CD4-positive, alpha-beta memory T cell (primary cell): ENCODE data around the gene NDUFC2. TPM values are rescaled to one million over a fixed set of nuclear protein-coding genes. Genes with fewer than 3 reads are reported as not detected.
A peak's percentile ranks its signal among the peaks of the same experiment; 100 is the strongest.

Experiments used
- CTCF ChIA-PET: fragments of 350-600 bp; sonication (Branson Sonifier 250); formaldehyde crosslinking; loops from one replicate; lab custom pipeline; 2021; ENCODE audit warnings: inconsistent platforms; ENCODE audit not compliant: partially characterized antibody; lab: Charles Lee
- POLR2A ChIA-PET: fragments of 350-600 bp; sonication (Branson Sonifier 250); formaldehyde crosslinking; loops from one replicate; lab custom pipeline; 2021; ENCODE audit not compliant: partially characterized antibody; lab: Charles Lee
- DNase-seq, 5 donors: peaks; one replicate each; pipeline versions ENCODE4 v3.0.0 to v3.0.0-alpha.2; 2020 to 2022; ENCODE audit warnings: mixed read lengths in 1 of 5
- H3K27ac ChIP-seq: one replicate; pipeline ENCODE4 v1.7.0; 2013; ENCODE audit warnings: low read depth, low read length
- H3K27me3 ChIP-seq: 2 replicates; pipeline ENCODE4 v1.7.0; 2013; ENCODE audit warnings: mild to moderate bottlenecking, low read length, moderate library complexity; ENCODE audit not compliant: insufficient read depth
- H3K36me3 ChIP-seq: 2 replicates; pipeline ENCODE4 v1.7.0; 2013; ENCODE audit warnings: mild to moderate bottlenecking, low read length, moderate library complexity; ENCODE audit not compliant: insufficient read depth
- H3K4me1 ChIP-seq: 2 replicates; pipeline ENCODE4 v1.7.0; 2013; ENCODE audit warnings: mild to moderate bottlenecking, low read length, moderate library complexity; ENCODE audit not compliant: insufficient read depth
- H3K4me3 ChIP-seq, 2 donors: one replicate each; pipeline ENCODE4 v1.7.0; 2013; ENCODE audit warnings: low read length in 2 of 2, mild to moderate bottlenecking in 1 of 2
- H3K9me3 ChIP-seq, 2 donors: one replicate each; pipeline ENCODE4 v1.7.0; 2013; ENCODE audit warnings: low read length in 2 of 2, control low read depth in 1 of 2; ENCODE audit not compliant: control insufficient read depth in 1 of 2
- H3K27ac Mint-ChIP-seq, 7 donors: one replicate each; pipeline ENCODE4 v1.8.0; 2020 to 2021; ENCODE audit warnings: mixed read lengths in 7 of 7, mild to moderate bottlenecking in 6 of 7, inconsistent platforms in 3 of 7, moderate library complexity in 3 of 7
- H3K27me3 Mint-ChIP-seq, 2 donors: one replicate each; pipeline ENCODE4 v1.8.0; 2020 to 2021; ENCODE audit warnings: mixed read lengths in 2 of 2
- H3K36me3 Mint-ChIP-seq, 2 donors: one replicate each; pipeline ENCODE4 v1.8.0; 2020 to 2021; ENCODE audit warnings: mixed read lengths in 2 of 2, inconsistent platforms in 1 of 2, mild to moderate bottlenecking in 1 of 2
- H3K4me1 Mint-ChIP-seq, 4 donors: one replicate each; pipeline ENCODE4 v1.8.0; 2020 to 2021; ENCODE audit warnings: mixed read lengths in 4 of 4, mild to moderate bottlenecking in 1 of 4
- H3K4me3 Mint-ChIP-seq, 8 donors: one replicate each; pipeline ENCODE4 v1.8.0; 2020 to 2021; ENCODE audit warnings: mixed read lengths in 8 of 8, mild to moderate bottlenecking in 7 of 8, moderate library complexity in 6 of 8, inconsistent platforms in 3 of 8
- H3K9me3 Mint-ChIP-seq, 8 donors: one replicate each; pipeline ENCODE4 v1.8.0; 2020 to 2021; ENCODE audit warnings: mixed read lengths in 8 of 8, mild to moderate bottlenecking in 5 of 8, inconsistent platforms in 3 of 8, moderate library complexity in 1 of 8
- intact Hi-C: fragments of 100-400 bp; cut with micrococcal nuclease; formaldehyde crosslinking; loops from one replicate; pipeline ENCODE4 v1.15.1; 2023
- polyA plus RNA-seq, 2 donors: library from polyadenylated mRNA; unstranded; fragments of 300-500 nt; fragmentation: Illumina TruSeq; gene quantifications; one replicate each; pipeline ENCODE4 v1.2.3, GENCODE V29; 2021
- total RNA-seq, 2 experiments: library from RNA; stranded (reverse); gene quantifications; one replicate each; pipeline ENCODE4 v1.2.3, GENCODE V29; 2021

Gene NDUFC2
- total and polyA plus RNA-seq, 4 experiments from 2014 or later, result 80.5 to 188 (median 122) TPM

DNA sequence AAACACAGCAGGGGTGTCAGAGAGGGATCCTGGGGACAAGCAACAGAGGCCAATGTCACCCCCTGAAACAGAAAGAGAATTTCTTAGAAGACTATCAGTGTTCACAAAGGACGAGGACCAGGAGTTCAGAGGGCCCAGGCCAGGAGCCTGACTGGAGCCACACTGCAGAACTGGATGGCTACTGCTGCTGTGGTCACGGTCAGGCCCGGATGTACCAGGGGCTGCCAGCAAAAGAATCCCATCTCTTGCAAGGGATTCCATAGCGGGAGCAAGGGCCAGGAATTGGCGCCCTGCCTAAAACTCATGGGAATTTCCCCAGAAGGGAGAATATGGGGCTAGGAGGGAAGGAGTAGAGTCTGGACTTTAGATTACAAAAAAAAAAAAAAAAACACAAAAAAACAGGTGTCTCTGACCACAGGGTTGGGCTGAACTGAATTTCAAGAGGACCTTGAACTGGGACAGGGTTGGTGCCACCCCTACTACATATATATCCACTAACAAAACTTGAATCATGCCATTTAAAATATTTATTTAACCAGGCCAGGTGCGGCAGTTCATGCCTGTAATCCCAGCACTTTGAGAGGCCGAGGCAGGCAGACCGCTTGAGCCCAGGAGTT is 40.9 kb downstream of the NDUFC2 start:
- DNase-seq, result no peak
- Histone ChIP-seq H3K4me1 (peaks cover 10% of the 10 kb centered on the region), H3K36me3 (no peaks in the 10 kb centered on the region), H3K27ac (no peak overlapping the region), H3K27me3 (no peaks in the 10 kb centered on the region), H3K4me3 (no peak overlapping the region), H3K9me3 (no peaks in the 10 kb centered on the region)
- H3K4me1 Mint-ChIP-seq, result peaks cover 10 to 15% (median 11%) of the 10 kb centered on the region in 4 donors
- H3K9me3 Mint-ChIP-seq, result no peaks in the 10 kb centered on the region
- no peak overlapping the region for H3K4me3 Mint-ChIP-seq
- no peaks in the 10 kb centered on the region for H3K36me3 Mint-ChIP-seq
- intact Hi-C loops, result no loop called here
- H3K27me3 Mint-ChIP-seq, result peaks cover 0 to 1% of the 10 kb centered on the region in 2 donors
- ChIA-PET POLR2A (no interaction called here), CTCF (interaction anchor here (1.0 kb wide), 1 partner anchor 10 kb away, joined by 3 read pairs; no protein-coding TSS in a partner anchor)
- H3K27ac Mint-ChIP-seq, result peak overlapping the region in 1 of 7 donors; percentile 12

DNA sequence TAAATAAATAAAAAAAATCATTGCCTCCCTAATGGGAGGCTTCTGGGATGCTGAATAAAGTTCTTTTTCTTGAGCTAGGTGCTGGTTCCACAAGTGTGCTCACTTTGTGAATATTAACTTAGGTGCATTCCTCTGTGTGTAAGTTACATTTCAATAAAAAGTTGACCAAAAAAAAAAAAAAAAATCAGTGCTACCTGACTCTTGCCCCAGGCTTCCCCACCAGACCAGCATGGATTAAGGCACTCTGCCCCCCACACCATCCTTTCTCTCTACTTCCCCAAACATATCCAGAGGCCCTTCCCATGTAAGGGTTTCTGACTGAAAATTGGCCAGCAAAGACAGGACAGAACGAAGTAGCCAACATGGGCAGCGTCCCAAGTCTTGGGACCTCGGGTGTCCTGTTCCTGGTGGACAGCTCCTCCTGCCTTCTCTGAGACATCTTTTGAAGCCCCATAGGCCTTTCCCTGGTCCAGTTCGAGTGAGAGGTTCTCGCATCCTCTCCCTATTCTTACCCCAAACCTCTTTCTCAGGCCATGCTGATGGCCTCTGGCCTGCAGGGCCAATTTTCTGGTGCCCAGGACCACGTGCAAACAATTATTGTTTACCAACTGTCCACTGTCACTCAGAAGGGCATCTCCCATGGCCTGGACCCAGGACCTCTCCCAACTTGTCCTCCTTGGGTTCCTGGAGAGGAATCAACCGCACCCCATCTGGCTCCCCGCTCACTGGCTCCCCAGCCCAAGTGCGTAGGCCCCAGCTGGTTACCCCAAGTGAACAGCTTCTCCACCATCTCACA is 41.6 kb downstream of the NDUFC2 start:
- ChIA-PET POLR2A (no interaction called here), CTCF (interaction anchor here (3.7 kb wide), 1 partner anchor 8 kb away, joined by 28 read pairs; no protein-coding TSS in a partner anchor)
- Mint-ChIP-seq H3K27me3 (peaks cover 0 to 1% of the 10 kb centered on the region in 2 donors), H3K36me3 (no peaks in the 10 kb centered on the region), H3K9me3 (no peaks in the 10 kb centered on the region), H3K4me1 (peaks cover 10 to 15% (median 11%) of the 10 kb centered on the region in 4 donors), H3K27ac (peak overlapping the region in 2 of 7 donors; percentile 12 to 48), H3K4me3 (no peak overlapping the region)
- Histone ChIP-seq H3K9me3 (no peaks in the 10 kb centered on the region), H3K36me3 (no peaks in the 10 kb centered on the region), H3K27me3 (no peaks in the 10 kb centered on the region), H3K27ac (no peak overlapping the region), H3K4me1 (peaks cover 10% of the 10 kb centered on the region), H3K4me3 (no peak overlapping the region)
- intact Hi-C loops, result no loop called here
- no peak for DNase-seq

DNA sequence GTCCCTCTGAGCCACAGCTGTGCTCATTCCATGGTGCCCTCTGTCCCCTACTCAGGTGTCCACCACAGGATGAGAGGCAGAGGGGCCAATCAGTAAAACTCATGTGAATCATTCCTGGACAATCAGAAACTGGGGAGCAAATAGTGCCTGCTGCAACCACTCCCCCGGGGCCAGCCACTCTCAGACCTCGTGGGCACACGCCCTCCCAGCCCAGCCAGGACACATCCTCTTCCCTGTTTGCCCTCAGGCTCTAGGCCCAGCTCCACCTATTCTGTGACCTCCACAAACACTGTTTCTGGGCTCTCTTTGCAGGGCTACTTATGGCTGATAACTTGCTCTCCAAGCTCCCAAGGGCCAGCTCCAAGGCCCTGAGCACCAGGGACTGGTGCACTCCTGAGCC is 42.6 kb downstream of the NDUFC2 start:
- Mint-ChIP-seq H3K9me3 (no peaks in the 10 kb centered on the region), H3K4me1 (peaks cover 10 to 15% (median 11%) of the 10 kb centered on the region in 4 donors), H3K27me3 (peaks cover 0 to 1% of the 10 kb centered on the region in 2 donors), H3K4me3 (no peak overlapping the region), H3K27ac (no peak overlapping the region), H3K36me3 (no peaks in the 10 kb centered on the region)
- no peaks in the 10 kb centered on the region for H3K27me3 ChIP-seq
- H3K27ac ChIP-seq, result no peak overlapping the region
- peaks cover 10% of the 10 kb centered on the region for H3K4me1 ChIP-seq
- intact Hi-C loops, result no loop called here
- no peak for DNase-seq
- ChIA-PET CTCF (interaction anchor here (3.7 kb wide), 1 partner anchor 9 kb away, joined by 28 read pairs; no protein-coding TSS in a partner anchor), POLR2A (no interaction called here)
- H3K4me3 ChIP-seq, result no peak overlapping the region
- no peaks in the 10 kb centered on the region for H3K9me3 ChIP-seq
- no peaks in the 10 kb centered on the region for H3K36me3 ChIP-seq

DNA sequence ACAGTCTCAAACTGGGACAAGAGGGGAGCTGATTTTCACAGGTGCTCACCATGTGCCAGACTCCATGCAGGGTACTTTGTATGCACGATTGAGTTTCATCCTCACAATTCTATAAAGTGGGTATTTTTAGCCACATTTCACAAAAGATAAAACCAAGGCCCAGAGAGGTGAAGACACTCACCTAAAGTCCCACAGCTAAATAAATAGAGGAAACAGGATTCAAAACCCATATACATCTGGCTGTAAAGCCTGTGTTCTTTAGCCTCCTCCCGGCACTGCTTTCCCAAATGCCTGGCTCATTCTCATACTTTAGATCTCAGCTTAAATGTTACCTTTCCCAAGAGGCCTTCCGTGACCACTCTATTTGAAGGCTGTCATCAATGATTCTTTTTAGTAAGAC is 43.3 kb downstream of the NDUFC2 start:
- ChIA-PET CTCF (interaction anchor here (3.7 kb wide), 1 partner anchor 10 kb away, joined by 28 read pairs; no protein-coding TSS in a partner anchor), POLR2A (no interaction called here)
- no peak for DNase-seq
- Histone ChIP-seq H3K9me3 (no peaks in the 10 kb centered on the region), H3K27ac (no peak overlapping the region), H3K36me3 (no peaks in the 10 kb centered on the region), H3K4me1 (peaks cover 10% of the 10 kb centered on the region), H3K4me3 (no peak overlapping the region), H3K27me3 (no peaks in the 10 kb centered on the region)
- Mint-ChIP-seq H3K27ac (no peak overlapping the region), H3K27me3 (peaks cover 0 to 1% of the 10 kb centered on the region in 2 donors), H3K36me3 (no peaks in the 10 kb centered on the region), H3K9me3 (no peaks in the 10 kb centered on the region), H3K4me1 (peaks cover 9 to 12% (median 11%) of the 10 kb centered on the region in 4 donors), H3K4me3 (no peak overlapping the region)
- intact Hi-C loops, result no loop called here

DNA sequence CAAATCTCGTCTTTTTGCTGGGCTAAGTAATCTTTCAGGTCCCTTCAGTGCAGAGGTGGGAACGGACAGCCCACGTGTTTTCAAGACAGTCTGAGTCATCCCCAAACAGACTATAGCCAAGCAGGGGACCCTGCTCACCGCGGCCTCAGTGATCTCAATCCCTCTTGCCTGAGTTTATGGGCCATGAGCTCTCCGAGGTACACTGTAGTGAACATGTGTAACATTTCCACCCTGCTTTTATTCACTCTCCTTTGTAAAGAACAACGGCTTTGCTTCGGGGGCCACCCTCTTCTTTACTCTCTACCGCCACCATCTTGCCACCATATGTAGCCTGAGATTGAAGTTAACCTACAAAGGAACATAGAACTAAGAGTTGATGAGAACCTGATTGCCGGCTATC is 45.0 kb downstream of the NDUFC2 start:
- CTCF ChIA-PET, result interaction anchor here (3.7 kb wide), 1 partner anchor 11 kb away, joined by 28 read pairs; no protein-coding TSS in a partner anchor
- Histone ChIP-seq H3K9me3 (no peaks in the 10 kb centered on the region), H3K4me3 (no peak overlapping the region), H3K36me3 (no peaks in the 10 kb centered on the region), H3K27ac (no peak overlapping the region), H3K27me3 (no peaks in the 10 kb centered on the region), H3K4me1 (peaks cover 3% of the 10 kb centered on the region)
- no peaks in the 10 kb centered on the region for H3K27me3 Mint-ChIP-seq
- DNase-seq, result no peak
- H3K9me3 Mint-ChIP-seq, result no peaks in the 10 kb centered on the region
- POLR2A ChIA-PET, result no interaction called here
- intact Hi-C loops, result no loop called here
- H3K27ac Mint-ChIP-seq, result peak overlapping the region in 1 of 7 donors; percentile 0
- H3K36me3 Mint-ChIP-seq, result no peaks in the 10 kb centered on the region
- no peak overlapping the region for H3K4me3 Mint-ChIP-seq
- peaks cover under 1 to 3% (median 1%) of the 10 kb centered on the region in 4 donors for H3K4me1 Mint-ChIP-seq

DNA sequence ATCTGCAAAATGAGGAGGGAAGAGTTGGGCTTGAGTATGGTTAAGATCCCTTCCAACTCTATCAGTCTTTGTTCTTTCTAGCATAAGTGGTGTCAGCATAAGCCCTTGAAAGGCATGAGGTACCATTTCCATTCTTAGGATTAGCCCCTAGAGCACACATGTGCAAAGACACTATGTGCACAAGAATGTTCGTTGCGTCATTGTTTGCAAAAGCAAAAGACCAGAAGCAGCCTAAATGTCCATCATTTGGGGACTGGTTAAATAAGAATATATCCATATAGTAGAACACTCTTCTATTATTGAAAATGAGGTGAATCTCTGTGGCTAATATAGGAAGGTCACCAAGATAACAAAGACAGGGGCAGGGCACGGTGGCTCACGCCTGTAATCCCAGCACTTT is 46.6 kb downstream of the NDUFC2 start:
- CTCF ChIA-PET, result interaction anchor here (2.3 kb wide), 1 partner anchor 13 kb away, joined by 5 read pairs; no protein-coding TSS in a partner anchor

DNA sequence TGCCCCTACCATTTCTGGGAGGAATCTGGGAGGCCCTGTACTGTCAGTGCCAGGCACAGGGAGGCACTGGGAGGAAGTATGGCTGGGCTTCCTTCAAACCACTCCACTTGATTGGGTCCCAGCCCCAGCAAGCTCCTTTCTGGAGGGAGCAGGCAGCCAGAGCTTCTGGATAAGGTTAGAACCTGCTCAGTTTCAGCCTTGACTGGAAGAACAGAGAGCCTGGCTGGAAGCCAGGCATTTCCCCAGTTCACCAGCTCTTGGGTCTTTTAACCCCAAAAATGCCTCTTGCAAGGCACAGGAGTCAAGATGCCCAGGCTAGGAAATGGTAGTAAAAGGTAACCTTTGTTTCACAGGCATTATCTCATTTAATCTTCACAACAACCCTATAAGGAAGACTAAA is 47.6 kb downstream of the NDUFC2 start:
- Mint-ChIP-seq H3K4me3 (no peak overlapping the region), H3K4me1 (no peaks in the 10 kb centered on the region), H3K27ac (no peak overlapping the region), H3K36me3 (no peaks in the 10 kb centered on the region), H3K27me3 (no peaks in the 10 kb centered on the region), H3K9me3 (no peaks in the 10 kb centered on the region)
- Histone ChIP-seq H3K27ac (no peak overlapping the region), H3K9me3 (no peaks in the 10 kb centered on the region), H3K4me3 (no peak overlapping the region), H3K27me3 (no peaks in the 10 kb centered on the region), H3K36me3 (no peaks in the 10 kb centered on the region), H3K4me1 (no peaks in the 10 kb centered on the region)
- POLR2A ChIA-PET, result no interaction called here
- intact Hi-C loops, result no loop called here
- CTCF ChIA-PET, result interaction anchor here (2.3 kb wide), 1 partner anchor 14 kb away, joined by 5 read pairs; no protein-coding TSS in a partner anchor
- no peak for DNase-seq

More for the DNA sequence above, 46.6 kb downstream of the NDUFC2 start:
- no peak for DNase-seq
- intact Hi-C loops, result no loop called here
- Histone ChIP-seq H3K36me3 (no peaks in the 10 kb centered on the region), H3K4me1 (no peaks in the 10 kb centered on the region), H3K4me3 (no peak overlapping the region), H3K27me3 (no peaks in the 10 kb centered on the region), H3K27ac (no peak overlapping the region), H3K9me3 (no peaks in the 10 kb centered on the region)
- POLR2A ChIA-PET, result interaction anchor here (0.6 kb wide), 1 partner anchor 422 kb away, joined by 3 read pairs; no protein-coding TSS in a partner anchor
- no peak overlapping the region for H3K27ac Mint-ChIP-seq
- no peaks in the 10 kb centered on the region for H3K4me1 Mint-ChIP-seq
- no peaks in the 10 kb centered on the region for H3K36me3 Mint-ChIP-seq
- no peak overlapping the region for H3K4me3 Mint-ChIP-seq
- H3K27me3 Mint-ChIP-seq, result no peaks in the 10 kb centered on the region
- H3K9me3 Mint-ChIP-seq, result no peaks in the 10 kb centered on the region
